Erythroblast (primary cell): Measurements from ENCODE around the gene ZC3H7A.
"Not testable (repeated sequence)": the region's sequence is repeated elsewhere in the genome, so short reads cannot be mapped to it uniquely, and the experiment has no call there.

Experiments
- DNase-seq, 2 experiments: peaks; one replicate each; lab custom pipeline; 2025; lab: John Stamatoyannopoulos, UW
- GATA1 ChIP-seq: IDR thresholded peaks from 2 replicates; pipeline ENCODE4 v1.6.1; 2011; ENCODE audit warnings: low read depth, mild to moderate bottlenecking, control low read depth, low read length, moderate library complexity
- POLR2A ChIP-seq: IDR thresholded peaks from 2 replicates; pipeline ENCODE4 v1.6.1; 2011; ENCODE audit warnings: mild to moderate bottlenecking, low read length

Gene ZC3H7A

GRCh38 chr16:11819798-11820197 lies 22.7 kb upstream of the ZC3H7A start:
- no peak for DNase-seq
- TF ChIP-seq GATA1 (no peak), POLR2A (no peak)

- DNase-seq = not testable (repeated sequence)
These were observed 21.9 kb upstream of the ZC3H7A start for GRCh38 chr16:11818970-11819369.

- no peak for TF ChIP-seq GATA1
- TF ChIP-seq POLR2A = no peak
- DNase-seq = no peak
These were observed 19.1 kb upstream of the ZC3H7A start for GRCh38 chr16:11816123-11816522.

- DNase-seq = not testable (repeated sequence)
These were observed 17.7 kb upstream of the ZC3H7A start for GRCh38 chr16:11814800-11815199.

GRCh38 chr16:11806721-11807120 lies 9.7 kb upstream of the ZC3H7A start:
- TF ChIP-seq GATA1 (no peak), POLR2A (no peak)
- DNase-seq = no peak

GRCh38 chr16:11805556-11805955 lies 8.5 kb upstream of the ZC3H7A start:
- TF ChIP-seq POLR2A (no peak), GATA1 (no peak)
- no peak for DNase-seq

GRCh38 chr16:11801481-11802021 lies 4.5 kb upstream of the ZC3H7A start:
- no peak for DNase-seq
- TF ChIP-seq GATA1 (no peak), POLR2A (no peak)

- DNase-seq = no peak
- no peak for TF ChIP-seq GATA1
- no peak for TF ChIP-seq POLR2A
These were observed 3.3 kb upstream of the ZC3H7A start for GRCh38 chr16:11800382-11800718.

- DNase-seq = peak; percentile 26 to 49
- no peak for TF ChIP-seq POLR2A
These were observed 2.7 kb upstream of the ZC3H7A start for GRCh38 chr16:11799509-11800381.

- TF ChIP-seq GATA1 (no peak), POLR2A (no peak)
- DNase-seq = no peak
These were observed 1.9 kb upstream of the ZC3H7A start for GRCh38 chr16:11799017-11799381.

GRCh38 chr16:11797957-11798299 lies 870 bp upstream of the ZC3H7A start:
- TF ChIP-seq GATA1 = no peak
- no peak for TF ChIP-seq POLR2A
- DNase-seq = no peak

- no peak for TF ChIP-seq GATA1
- DNase-seq = peak; percentile 62 to 68
These were observed 562 bp downstream of the ZC3H7A start for GRCh38 chr16:11796227-11797165.

GRCh38 chr16:11795887-11796226 lies 1.2 kb downstream of the ZC3H7A start:
- DNase-seq = no peak
- TF ChIP-seq GATA1 = no peak
- TF ChIP-seq POLR2A = no peak

- TF ChIP-seq POLR2A (no peak), GATA1 (no peak)
- peak; percentile 33 to 45 for DNase-seq
These were observed 1.8 kb downstream of the ZC3H7A start for GRCh38 chr16:11794996-11795886.
